HFFc6 (cell line): ENCODE results near the gene ZNF70. TPM values are rescaled to one million over a fixed set of nuclear protein-coding genes. Genes with fewer than 3 reads are reported as not detected.
A peak's percentile ranks its signal among the peaks of the same experiment; 100 is the strongest.

Experiments used
- DNase-seq: peaks from one replicate; pipeline ENCODE4 v3.0.0-alpha.2; 2018
- H3K27ac Mint-ChIP-seq: 2 replicates; pipeline ENCODE4 v1.8.0; 2020; ENCODE audit warnings: mild to moderate bottlenecking, mixed read lengths
- H3K27me3 Mint-ChIP-seq: 2 replicates; pipeline ENCODE4 v1.8.0; 2021; ENCODE audit warnings: mild to moderate bottlenecking, moderate library complexity, mixed read lengths; ENCODE audit not compliant: insufficient read depth
- H3K36me3 Mint-ChIP-seq: 2 replicates; pipeline ENCODE4 v1.8.0; 2021; ENCODE audit warnings: low read depth, mixed read lengths
- H3K4me1 Mint-ChIP-seq: 2 replicates; pipeline ENCODE4 v1.8.0; 2020; ENCODE audit warnings: low read depth, mixed read lengths
- H3K4me3 Mint-ChIP-seq: 2 replicates; pipeline ENCODE4 v1.8.0; 2020; ENCODE audit warnings: mild to moderate bottlenecking, moderate library complexity, mixed read lengths
- H3K9me3 Mint-ChIP-seq: 2 replicates; pipeline ENCODE4 v1.8.0; 2020; ENCODE audit warnings: mild to moderate bottlenecking, mixed read lengths
- total RNA-seq, 6 experiments: library from RNA; stranded (reverse); fragmentation: NEBNext Ultra II Directional; extraction: Animal tissue kit (Norgen Biotek cat#: 25700); gene quantifications; 2 replicates in 1 of 6; 3 replicates in 5 of 6; pipeline ENCODE4 v1.2.3, GENCODE V29; 2021
- TF ChIP-seq, protein P1 (sequence below): fragments of 200-600 bp; sonication (generic); IDR thresholded peaks from 2 replicates; pipeline ENCODE4 v1.5.0; 2021; ENCODE audit warnings: antibody characterized with exemption, mild to moderate bottlenecking

ZNF70 gene
- total RNA-seq, 6 experiments from 2014 or later = 6.0 to 7.0 (median 6.4) TPM

DNA sequence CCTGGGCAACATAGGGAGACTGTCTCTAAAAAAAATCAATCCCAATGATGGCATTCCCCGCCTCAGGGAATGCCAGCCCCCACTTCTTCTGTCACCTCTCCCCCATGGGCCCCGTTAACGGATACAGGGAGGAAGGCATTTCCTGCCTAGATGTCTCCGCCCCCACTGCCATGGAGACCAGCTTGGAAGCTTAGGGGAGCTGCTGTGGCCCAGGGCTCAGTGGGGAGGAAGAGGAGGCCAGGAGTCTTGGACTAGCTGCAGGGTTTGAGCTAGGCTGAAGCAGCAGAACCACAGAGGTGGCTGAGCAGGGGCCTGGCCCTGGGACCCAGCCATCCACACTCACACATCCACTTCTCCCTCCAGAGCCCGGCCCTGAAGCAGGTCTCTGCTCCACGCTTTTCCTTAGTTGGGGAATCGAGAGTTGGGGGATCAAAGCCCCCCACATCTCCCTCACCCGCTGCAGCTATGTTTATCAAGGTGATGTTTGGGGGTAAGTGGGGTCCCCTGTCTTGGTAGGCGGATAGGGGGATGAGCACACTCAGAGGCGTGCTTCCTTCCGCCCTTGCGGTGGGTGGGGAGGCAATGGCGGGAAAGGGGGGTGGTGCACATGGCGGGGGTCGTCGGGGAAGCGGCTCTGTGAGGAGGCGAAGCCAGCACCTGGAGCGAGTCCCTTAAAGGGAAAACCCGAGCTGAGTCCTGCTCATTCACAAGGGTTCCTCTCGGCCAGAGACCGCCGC, 12.1 kb upstream of the ZNF70 start, which contains the start of gene C22orf15:
Gene C22orf15 (plus strand): TSS at position 149 of the 737 bp plus-strand sequence. CDS start 317 bp downstream, at position 466.
- TF ChIP-seq, protein P1, sequence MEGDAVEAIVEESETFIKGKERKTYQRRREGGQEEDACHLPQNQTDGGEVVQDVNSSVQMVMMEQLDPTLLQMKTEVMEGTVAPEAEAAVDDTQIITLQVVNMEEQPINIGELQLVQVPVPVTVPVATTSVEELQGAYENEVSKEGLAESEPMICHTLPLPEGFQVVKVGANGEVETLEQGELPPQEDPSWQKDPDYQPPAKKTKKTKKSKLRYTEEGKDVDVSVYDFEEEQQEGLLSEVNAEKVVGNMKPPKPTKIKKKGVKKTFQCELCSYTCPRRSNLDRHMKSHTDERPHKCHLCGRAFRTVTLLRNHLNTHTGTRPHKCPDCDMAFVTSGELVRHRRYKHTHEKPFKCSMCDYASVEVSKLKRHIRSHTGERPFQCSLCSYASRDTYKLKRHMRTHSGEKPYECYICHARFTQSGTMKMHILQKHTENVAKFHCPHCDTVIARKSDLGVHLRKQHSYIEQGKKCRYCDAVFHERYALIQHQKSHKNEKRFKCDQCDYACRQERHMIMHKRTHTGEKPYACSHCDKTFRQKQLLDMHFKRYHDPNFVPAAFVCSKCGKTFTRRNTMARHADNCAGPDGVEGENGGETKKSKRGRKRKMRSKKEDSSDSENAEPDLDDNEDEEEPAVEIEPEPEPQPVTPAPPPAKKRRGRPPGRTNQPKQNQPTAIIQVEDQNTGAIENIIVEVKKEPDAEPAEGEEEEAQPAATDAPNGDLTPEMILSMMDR = no peak
- peak; percentile 56 for DNase-seq
- Mint-ChIP-seq H3K36me3 (no peaks in the 10 kb centered on the region; the same call in 1 of the 2 replicates), H3K27ac (peak within 1 kb of the TSS; percentile 70), H3K4me1 (peaks cover 23% of the 10 kb centered on the region), H3K27me3 (peaks cover 2% of the 10 kb centered on the region), H3K9me3 (no peaks in the 10 kb centered on the region), H3K4me3 (peak within 1 kb of the TSS; percentile 67)

DNA sequence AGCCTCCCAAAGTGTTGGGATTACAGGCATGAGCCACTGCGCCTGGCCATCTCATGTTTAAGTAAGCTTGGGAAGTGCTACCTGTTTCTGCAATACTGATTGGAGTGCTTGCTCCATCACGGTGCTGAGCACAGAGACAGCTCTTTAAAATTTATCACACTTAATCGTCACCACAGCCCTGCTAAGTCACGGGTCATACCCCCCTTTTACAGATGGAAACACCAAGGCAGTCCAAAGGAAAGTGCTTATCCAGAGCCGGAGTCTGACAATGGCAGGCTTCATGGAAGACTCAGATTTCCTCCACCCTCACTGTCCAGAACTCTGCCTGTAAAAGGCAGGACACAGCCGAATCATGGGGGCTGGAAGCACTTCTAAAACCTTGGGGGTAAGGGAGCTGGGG, 9.1 kb upstream of the ZNF70 start:
- Mint-ChIP-seq H3K4me1 (peaks cover 18% of the 10 kb centered on the region), H3K27me3 (peaks cover 2% of the 10 kb centered on the region; the same call in 1 of the 2 replicates), H3K9me3 (no peaks in the 10 kb centered on the region), H3K27ac (no peak overlapping the region), H3K36me3 (no peaks in the 10 kb centered on the region), H3K4me3 (no peak overlapping the region)
- no peak for DNase-seq
- TF ChIP-seq, protein P1 = no peak

DNA sequence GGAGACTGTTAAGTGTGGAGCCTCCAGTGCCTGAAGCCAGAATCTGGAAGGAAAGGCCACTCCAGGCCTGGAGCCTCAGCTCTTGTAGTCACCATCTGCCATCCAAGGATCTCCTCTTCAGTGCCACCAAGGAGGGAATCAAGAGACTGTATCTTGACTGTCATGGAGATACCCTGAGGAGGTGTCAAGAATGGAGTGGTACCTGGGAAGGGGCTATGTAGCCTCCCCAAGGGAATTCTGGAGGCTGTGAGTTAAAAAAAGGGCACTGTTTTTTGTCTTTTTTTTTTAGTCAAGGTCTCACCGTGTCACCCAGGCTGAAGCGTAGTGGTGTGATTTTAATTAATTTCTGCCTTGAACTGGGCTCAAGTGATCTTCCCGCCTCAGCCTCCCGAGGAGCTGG, 8.7 kb upstream of the ZNF70 start:
- TF ChIP-seq, protein P1 = no peak
- DNase-seq = no peak
- no peaks in the 10 kb centered on the region for H3K36me3 Mint-ChIP-seq
- no peak overlapping the region for H3K27ac Mint-ChIP-seq
- no peaks in the 10 kb centered on the region for H3K9me3 Mint-ChIP-seq
- H3K4me1 Mint-ChIP-seq = peaks cover 18% of the 10 kb centered on the region
- no peak overlapping the region for H3K4me3 Mint-ChIP-seq
- H3K27me3 Mint-ChIP-seq = peaks cover 2% of the 10 kb centered on the region; the same call in 1 of the 2 replicates

DNA sequence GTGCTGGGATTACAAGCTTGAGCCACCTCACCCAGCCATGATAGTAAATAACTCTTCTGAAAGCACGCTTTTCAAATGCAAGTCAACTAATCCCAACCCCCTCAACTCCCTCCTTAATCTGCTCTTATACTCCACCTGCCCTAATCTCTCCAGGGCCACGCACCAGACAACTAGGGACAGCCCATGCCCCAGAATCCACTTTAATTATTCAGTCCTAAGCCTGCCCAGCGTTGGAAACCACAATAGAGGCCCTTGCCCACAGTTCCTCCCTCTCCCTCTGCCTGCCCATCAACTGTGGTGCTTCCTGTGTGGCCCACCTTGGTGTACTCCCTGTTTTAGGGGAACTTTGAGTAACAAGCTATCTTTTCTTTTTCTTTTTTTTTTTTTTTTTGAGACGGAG, 6.0 kb upstream of the ZNF70 start:
- H3K36me3 Mint-ChIP-seq = no peaks in the 10 kb centered on the region

DNA sequence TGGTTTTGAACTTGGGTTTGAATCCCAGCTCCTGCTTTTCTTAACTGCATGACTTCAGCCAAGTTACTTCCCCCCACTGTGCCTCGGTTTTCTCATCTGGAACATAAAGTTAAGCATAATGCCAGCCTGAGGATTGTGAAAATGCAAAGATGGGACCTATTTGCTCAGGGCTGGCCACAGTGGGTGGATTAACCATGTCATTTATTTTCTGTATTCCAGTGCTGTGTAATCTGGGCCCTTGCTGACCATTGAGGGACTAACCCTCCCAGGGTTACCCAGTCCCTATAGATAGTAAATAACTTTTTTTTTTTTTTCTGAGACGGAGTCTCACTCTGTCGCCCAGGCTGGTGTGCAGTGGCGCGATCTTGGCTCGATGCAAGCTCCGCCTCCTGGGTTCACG, 4.8 kb upstream of the ZNF70 start:
- Mint-ChIP-seq H3K9me3 (no peaks in the 10 kb centered on the region), H3K27me3 (peaks cover 4% of the 10 kb centered on the region), H3K4me1 (no peaks in the 10 kb centered on the region), H3K36me3 (no peaks in the 10 kb centered on the region), H3K27ac (no peak overlapping the region), H3K4me3 (no peak overlapping the region)
- DNase-seq = no peak
- TF ChIP-seq, protein P1 = no peak

More for the DNA sequence above, 6.0 kb upstream of the ZNF70 start:
- Mint-ChIP-seq H3K4me1 (no peaks in the 10 kb centered on the region), H3K27me3 (peaks cover 4% of the 10 kb centered on the region), H3K4me3 (no peak overlapping the region), H3K9me3 (no peaks in the 10 kb centered on the region), H3K27ac (no peak overlapping the region)
- no peak for DNase-seq
- TF ChIP-seq, protein P1 = no peak
